DND-41 (cell line): Measurements from ENCODE around the gene USP5.

Source experiments
- ATAC-seq: fragments of 200-7000 bp; cut with Tn5 transposase; 3 replicates; pipeline ENCODE4 v1.9.1; 2021; ENCODE audit warnings: low read depth; ENCODE audit not compliant: insufficient read depth
- DNase-seq: peaks from one replicate; pipeline ENCODE4 v3.0.0-alpha.2; 2020
- H2AFZ ChIP-seq: 2 replicates; pipeline ENCODE4 v1.6.0; 2012; ENCODE audit warnings: low read depth, low read length
- H3K27ac ChIP-seq: 2 replicates; pipeline ENCODE4 v1.5.1; 2012; ENCODE audit warnings: low read length, inconsistent platforms
- H3K27me3 ChIP-seq: fragments of 200-600 bp; sonication (generic); 2 replicates; pipeline ENCODE4 v1.6.0; 2012; ENCODE audit warnings: low read length, mild to moderate bottlenecking, inconsistent platforms; ENCODE audit not compliant: insufficient read depth, poor library complexity
- H3K36me3 ChIP-seq: 2 replicates; pipeline ENCODE4 v1.5.1; 2012; ENCODE audit warnings: low read length, inconsistent platforms; ENCODE audit not compliant: insufficient read depth
- H3K4me1 ChIP-seq: 2 replicates; pipeline ENCODE4 v1.5.1; 2012; ENCODE audit warnings: mild to moderate bottlenecking, low read length; ENCODE audit not compliant: insufficient read depth
- H3K4me2 ChIP-seq: 2 replicates; pipeline ENCODE4 v1.6.0; 2012; ENCODE audit warnings: mild to moderate bottlenecking, moderate library complexity, low read length, inconsistent platforms; ENCODE audit not compliant: insufficient read depth
- H3K4me3 ChIP-seq, 2 experiments: fragments of 200-600 bp in 1 of 2; shearing (Covaris generic) in 1 of 2; 2 replicates each; pipeline ENCODE4 v1.5.1; 2012 to 2016; ENCODE audit warnings: inconsistent platforms in 2 of 2, low read length in 2 of 2, mild to moderate bottlenecking in 2 of 2, low read depth in 1 of 2, moderate library complexity in 1 of 2
- H3K79me2 ChIP-seq: 2 replicates; pipeline ENCODE4 v1.6.0; 2012; ENCODE audit warnings: low read length, inconsistent platforms; ENCODE audit not compliant: insufficient read depth
- H3K9ac ChIP-seq: 2 replicates; pipeline ENCODE4 v1.6.0; 2012; ENCODE audit warnings: low read depth, mild to moderate bottlenecking, inconsistent platforms, low read length, moderate library complexity
- H3K9me3 ChIP-seq: 2 replicates; pipeline ENCODE4 v1.5.1; 2012; ENCODE audit warnings: low read length, moderate library complexity, mild to moderate bottlenecking, inconsistent platforms; ENCODE audit not compliant: insufficient read depth, severe bottlenecking
- H4K20me1 ChIP-seq: 2 replicates; pipeline ENCODE4 v1.6.0; 2012; ENCODE audit warnings: low read length; ENCODE audit not compliant: insufficient read depth
- CTCF ChIP-seq: IDR thresholded peaks from 2 replicates; pipeline ENCODE4 v1.5.1; 2012; ENCODE audit warnings: borderline replicate concordance, low read length, moderate library complexity, mild to moderate bottlenecking; ENCODE audit not compliant: poor library complexity, severe bottlenecking; ENCODE audit errors: extremely low read depth
- EZH2 ChIP-seq: IDR thresholded peaks from 3 replicates; pipeline ENCODE4 v1.6.1; 2012; ENCODE audit warnings: borderline replicate concordance, low read depth, mild to moderate bottlenecking, moderate library complexity, low read length, inconsistent platforms; ENCODE audit not compliant: severe bottlenecking

Gene USP5

GRCh38 chr12:6896846-6897435 lies 45.0 kb downstream of the USP5 start:
- no peaks in the 10 kb centered on the region for H3K79me2 ChIP-seq
- no peak overlapping the region for H3K27ac ChIP-seq
- H4K20me1 ChIP-seq, result no peaks in the 10 kb centered on the region
- no peak overlapping the region for H3K9ac ChIP-seq
- no peaks in the 10 kb centered on the region for H3K27me3 ChIP-seq
- no peak overlapping the region for H3K4me2 ChIP-seq
- no peak overlapping the region for H2AFZ ChIP-seq
- no peaks in the 10 kb centered on the region for H3K36me3 ChIP-seq
- no peak overlapping the region for H3K4me3 ChIP-seq
- DNase-seq (no peak), ATAC-seq (no peak)
- TF ChIP-seq CTCF, result no peak
- TF ChIP-seq EZH2, result no peak
- no peaks in the 10 kb centered on the region for H3K9me3 ChIP-seq
- peaks cover 8% of the 10 kb centered on the region for H3K4me1 ChIP-seq

GRCh38 chr12:6899427-6899826 lies 47.5 kb downstream of the USP5 start:
- Histone ChIP-seq H3K4me3 (no peak overlapping the region), H4K20me1 (no peaks in the 10 kb centered on the region), H3K9me3 (no peaks in the 10 kb centered on the region), H3K4me1 (peaks cover 8% of the 10 kb centered on the region), H3K79me2 (no peaks in the 10 kb centered on the region), H3K9ac (no peak overlapping the region), H3K27me3 (no peaks in the 10 kb centered on the region), H2AFZ (no peak overlapping the region), H3K36me3 (no peaks in the 10 kb centered on the region), H3K27ac (no peak overlapping the region), H3K4me2 (no peak overlapping the region)
- DNase-seq (no peak), ATAC-seq (no peak)
- TF ChIP-seq EZH2, result no peak
- TF ChIP-seq CTCF, result no peak

GRCh38 chr12:6899837-6900519 lies 48.0 kb downstream of the USP5 start:
- no peak for ATAC-seq
- H3K9ac ChIP-seq, result no peak overlapping the region
- no peak for TF ChIP-seq EZH2
- TF ChIP-seq CTCF, result no peak

GRCh38 chr12:6902448-6902847 lies 50.5 kb downstream of the USP5 start:
- no peak for ATAC-seq
- TF ChIP-seq CTCF, result no peak
- TF ChIP-seq EZH2, result no peak
- Histone ChIP-seq H3K79me2 (no peaks in the 10 kb centered on the region), H3K4me1 (peaks cover 21% of the 10 kb centered on the region), H3K4me2 (no peak overlapping the region), H4K20me1 (no peaks in the 10 kb centered on the region), H3K27me3 (no peaks in the 10 kb centered on the region), H3K36me3 (peaks cover 10% of the 10 kb centered on the region; the same call in 1 of the 2 replicates), H3K4me3 (no peak overlapping the region), H3K9me3 (no peaks in the 10 kb centered on the region), H3K27ac (no peak overlapping the region), H2AFZ (no peak overlapping the region), H3K9ac (no peak overlapping the region)
- no peak for DNase-seq

More at GRCh38 chr12:6899837-6900519, 48.0 kb downstream of the USP5 start:
- no peak for DNase-seq
- H3K4me3 ChIP-seq, result no peak overlapping the region
- H3K27me3 ChIP-seq, result no peaks in the 10 kb centered on the region
- no peaks in the 10 kb centered on the region for H3K79me2 ChIP-seq
- no peaks in the 10 kb centered on the region for H3K36me3 ChIP-seq
- H3K9me3 ChIP-seq, result no peaks in the 10 kb centered on the region
- no peak overlapping the region for H3K27ac ChIP-seq
- H4K20me1 ChIP-seq, result no peaks in the 10 kb centered on the region
- H3K4me1 ChIP-seq, result peaks cover 12% of the 10 kb centered on the region
- H2AFZ ChIP-seq, result no peak overlapping the region
- no peak overlapping the region for H3K4me2 ChIP-seq
